HCT116 (cell line): ENCODE data around the gene DUSP16.

Source experiments
- CTCF ChIP-seq, 3 experiments: fragments of 200-600 bp in 1 of 3; sonication (generic) in 1 of 3; IDR thresholded peaks in 2 of 3; conservative IDR thresholded peaks in 1 of 3; 2 replicates each; pipeline ENCODE4 v1.5.1; 2012 to 2017; ENCODE audit warnings: low read depth in 2 of 3, low read length in 2 of 3, antibody characterized with exemption in 1 of 3, borderline replicate concordance in 1 of 3, control low read depth in 1 of 3, mild to moderate bottlenecking in 1 of 3, mixed read lengths in 1 of 3, mixed run types in 1 of 3, moderate library complexity in 1 of 3; ENCODE audit not compliant: insufficient read depth in 1 of 3
- ELF1 ChIP-seq: IDR thresholded peaks from 2 replicates; pipeline ENCODE4 v1.6.1; 2012; ENCODE audit warnings: low read depth, borderline replicate concordance
- EZH2 ChIP-seq: fragments of 200-600 bp; sonication (generic); IDR thresholded peaks from 2 replicates; pipeline ENCODE4 v1.6.1; 2017; ENCODE audit warnings: antibody characterized with exemption, mixed run types
- EZH2phosphoT487 ChIP-seq: fragments of 200-600 bp; IDR thresholded peaks from 2 replicates; pipeline ENCODE4 v1.6.1; 2018; ENCODE audit warnings: antibody characterized with exemption, borderline replicate concordance
- MAX ChIP-seq: IDR thresholded peaks from 2 replicates; pipeline ENCODE4 v1.6.1; 2012
- POLR2A ChIP-seq: IDR thresholded peaks from 2 replicates; pipeline ENCODE4 v1.7.0; 2011; ENCODE audit warnings: borderline replicate concordance; ENCODE audit not compliant: insufficient read depth, insufficient read length; ENCODE audit errors: extremely low read depth
- POLR2AphosphoS5 ChIP-seq: IDR thresholded peaks from 2 replicates; pipeline ENCODE4 v1.6.1; 2011; ENCODE audit warnings: mild to moderate bottlenecking, low read depth, low read length, moderate library complexity
- RAD21 ChIP-seq: IDR thresholded peaks from 2 replicates; pipeline ENCODE4 v1.6.1; 2012; ENCODE audit warnings: low read depth, mild to moderate bottlenecking
- SIN3A ChIP-seq: IDR thresholded peaks from 2 replicates; pipeline ENCODE4 v1.6.1; 2012; ENCODE audit warnings: low read depth
- SP1 ChIP-seq: IDR thresholded peaks from 2 replicates; pipeline ENCODE4 v1.6.1; 2012; ENCODE audit warnings: low read depth
- YY1 ChIP-seq: IDR thresholded peaks from 2 replicates; pipeline ENCODE4 v1.6.1; 2011; ENCODE audit warnings: low read length, low read depth, moderate library complexity, mild to moderate bottlenecking; ENCODE audit not compliant: insufficient replicate concordance; ENCODE audit errors: extremely low read depth
- ZBTB33 ChIP-seq: IDR thresholded peaks from 2 replicates; pipeline ENCODE4 v1.6.1; 2011; ENCODE audit warnings: mild to moderate bottlenecking, low read length, moderate library complexity; ENCODE audit not compliant: insufficient replicate concordance; ENCODE audit errors: extremely low read depth
- ZNF274 ChIP-seq: fragments of 200-500 bp; sonication (Bioruptor generic); IDR thresholded peaks from 2 replicates; pipeline ENCODE4 v1.6.1; 2014; ENCODE audit warnings: mild to moderate bottlenecking, low read depth, low read length, inconsistent platforms

GRCh38 chr12:12481631-12482030 is 81.0 kb downstream of the DUSP16 start:
- TF ChIP-seq MAX (no peak), POLR2AphosphoS5 (no peak), RAD21 (no peak), CTCF (IDR thresholded peaks at IDR 0.05 in 2 of 3, conservative IDR thresholded peaks at IDR 0.05 in 1 of 3; ENCODE audit: borderline replicate concordance in 1 of 3, insufficient read depth in 1 of 3, low read depth in 2 of 3, low read length in 2 of 3) (no peak), YY1 (no peak), SIN3A (no peak), EZH2phosphoT487 (no peak), EZH2 (no peak), POLR2A (no peak), SP1 (no peak), ZNF274 (no peak), ELF1 (no peak), ZBTB33 (no peak)
